GM19023 (cell line): ENCODE measurements around the gene ZFAND3.
"Not testable (repeated sequence)": the region's sequence is repeated elsewhere in the genome, so short reads cannot be mapped to it uniquely, and the experiment has no call there.

Experiments used
- ATAC-seq: cut with Tn5 transposase; IDR thresholded peaks from one replicate; pipeline ENCODE4 v1.9.1; 2021; ENCODE audit warnings: mild to moderate bottlenecking, moderate library complexity; ENCODE audit not compliant: unreplicated experiment

ZFAND3 gene

DNA sequence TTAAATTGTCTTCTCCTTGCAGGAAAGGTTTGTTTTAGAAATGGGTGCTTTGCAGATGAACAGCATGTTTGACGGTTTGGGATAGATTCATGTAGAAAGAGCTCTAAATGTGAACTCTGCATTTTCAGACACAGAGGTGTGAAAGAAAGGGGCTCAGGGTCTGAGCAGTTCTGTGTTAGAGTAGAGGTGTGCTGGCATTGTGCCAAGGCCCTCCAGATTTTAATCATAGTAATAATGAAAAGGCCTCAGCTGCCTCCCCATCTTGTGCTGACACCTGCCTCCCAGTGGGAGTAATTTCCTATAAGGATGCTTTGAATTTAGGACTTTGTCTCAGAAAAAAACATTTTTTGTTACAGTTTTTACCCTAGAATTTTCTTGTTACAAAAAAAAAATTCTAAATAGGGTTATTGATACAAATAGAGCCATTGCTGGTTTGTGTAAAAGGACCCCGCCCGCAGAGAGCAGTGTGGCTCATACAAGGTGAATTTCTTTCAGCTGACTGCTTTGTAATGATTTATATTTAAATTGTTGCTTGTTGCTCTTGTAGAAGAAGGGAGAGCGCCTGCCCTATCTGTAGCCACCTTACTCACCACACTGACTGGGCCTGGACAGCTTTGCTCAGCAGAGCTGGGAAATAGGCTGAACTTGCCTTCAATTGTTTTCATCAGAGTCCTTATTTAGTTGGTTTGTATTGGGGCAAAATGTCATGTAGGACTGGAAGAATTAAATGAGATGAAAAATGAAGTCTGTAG is 294.5 kb downstream of the ZFAND3 start:
- ATAC-seq: no peak

GRCh38 chr6:38114976-38115625 is 295.6 kb downstream of the ZFAND3 start:
- no peak for ATAC-seq

DNA sequence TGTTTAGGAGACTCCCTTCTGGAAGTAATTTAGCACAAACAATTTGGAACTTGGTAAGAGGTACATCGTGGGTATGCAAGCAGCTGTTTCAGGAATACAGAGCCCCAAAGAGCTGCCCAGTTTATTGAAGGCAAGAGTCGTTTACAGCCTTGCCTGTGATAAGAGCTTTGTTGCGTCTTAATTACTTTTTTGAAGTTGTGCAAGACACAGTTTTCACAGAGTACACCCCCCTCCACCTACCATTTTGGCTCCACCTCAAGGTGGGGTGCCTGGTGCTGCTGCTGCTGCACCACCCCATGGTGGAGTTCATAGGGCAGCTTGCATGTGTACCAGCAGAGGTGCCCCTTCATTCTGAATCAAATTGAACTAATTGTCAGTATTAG is 296.1 kb downstream of the ZFAND3 start:
- no peak for ATAC-seq

DNA sequence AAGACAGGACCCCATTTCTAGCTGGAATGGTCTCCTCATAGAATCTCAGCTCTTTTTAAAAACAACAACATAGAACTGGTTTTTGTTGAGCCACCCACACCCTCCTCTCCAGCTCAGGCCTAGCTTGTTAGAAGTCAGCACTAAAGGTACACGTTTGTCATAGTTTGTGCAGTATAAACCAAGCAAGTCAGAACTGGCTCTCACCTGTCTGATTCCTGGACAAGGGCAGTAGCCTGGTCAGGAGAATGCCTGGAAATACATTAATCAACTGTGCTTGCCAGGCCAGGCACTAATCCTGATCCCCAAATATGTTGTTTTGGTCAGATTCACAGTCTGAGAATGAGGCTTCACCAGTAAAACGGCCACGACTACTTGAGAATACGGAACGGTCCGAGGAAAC is 296.7 kb downstream of the ZFAND3 start:
- ATAC-seq: no peak

- no peak for ATAC-seq
Observed at GRCh38 chr6:38117281-38117680, 297.8 kb downstream of the ZFAND3 start.

DNA sequence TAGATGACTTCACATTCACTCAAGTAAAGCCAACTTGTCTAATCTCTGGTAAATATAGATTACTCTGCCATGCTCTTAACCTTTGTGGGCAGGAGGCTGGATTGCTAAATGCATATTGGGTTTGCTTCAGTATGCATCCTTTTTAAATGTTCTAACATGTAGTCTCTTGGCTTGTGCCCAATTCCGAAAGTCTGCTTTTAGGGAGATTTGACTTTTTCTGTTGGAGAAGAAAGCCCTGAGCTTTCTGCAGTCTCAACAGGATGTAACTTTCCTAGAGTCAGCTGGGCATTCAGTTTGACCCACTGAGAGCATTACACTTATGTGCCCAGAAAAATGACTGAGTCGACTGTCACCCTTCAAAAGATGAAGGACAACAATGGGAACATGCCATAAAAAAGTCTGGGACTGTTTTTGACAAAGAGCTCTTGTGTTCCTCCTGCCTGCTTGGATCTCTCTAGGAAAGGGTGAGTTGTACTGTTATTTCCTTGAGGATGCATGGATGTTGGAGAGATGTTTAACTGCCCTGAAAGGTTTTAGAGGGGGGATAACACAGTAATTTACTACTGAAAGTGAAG is 299.4 kb downstream of the ZFAND3 start:
- no peak for ATAC-seq

GRCh38 chr6:38119516-38119915 is 300.0 kb downstream of the ZFAND3 start:
- no peak for ATAC-seq

DNA sequence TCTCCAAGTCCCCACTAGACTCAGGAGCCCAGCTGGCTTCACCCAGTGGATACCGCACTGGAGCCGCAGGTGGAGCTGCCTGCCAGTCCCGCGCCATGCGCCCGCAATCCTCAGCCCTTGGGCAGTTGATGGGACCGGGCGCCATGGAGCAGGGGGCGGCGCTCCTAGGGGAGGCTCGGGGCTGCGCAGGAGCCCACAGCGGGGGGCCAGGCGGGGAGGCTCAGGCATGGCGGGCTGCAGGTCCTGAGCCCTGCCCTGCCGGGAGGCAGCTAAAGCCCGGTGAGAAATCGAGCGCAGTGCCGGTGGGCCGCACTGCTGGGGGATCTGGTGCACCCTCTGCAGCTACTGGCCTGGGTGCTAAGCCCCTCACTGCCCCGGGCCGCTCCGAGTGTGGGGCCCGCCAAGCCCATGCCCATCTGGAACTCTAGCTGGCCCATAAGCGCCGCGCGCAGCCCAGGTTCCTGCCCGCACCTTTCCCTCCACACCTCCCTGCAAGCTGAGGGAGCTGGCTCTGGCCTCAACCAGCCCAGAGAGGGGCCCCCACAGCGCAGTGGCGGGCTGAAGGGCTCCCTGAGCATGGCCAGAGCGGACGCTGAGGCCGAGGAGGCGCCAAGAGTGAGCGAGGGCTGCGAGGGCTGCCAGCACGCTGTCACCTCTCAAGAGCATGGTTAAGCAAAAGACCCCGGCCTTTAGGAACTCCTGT is 304.8 kb downstream of the ZFAND3 start:
- not testable (repeated sequence) for ATAC-seq

DNA sequence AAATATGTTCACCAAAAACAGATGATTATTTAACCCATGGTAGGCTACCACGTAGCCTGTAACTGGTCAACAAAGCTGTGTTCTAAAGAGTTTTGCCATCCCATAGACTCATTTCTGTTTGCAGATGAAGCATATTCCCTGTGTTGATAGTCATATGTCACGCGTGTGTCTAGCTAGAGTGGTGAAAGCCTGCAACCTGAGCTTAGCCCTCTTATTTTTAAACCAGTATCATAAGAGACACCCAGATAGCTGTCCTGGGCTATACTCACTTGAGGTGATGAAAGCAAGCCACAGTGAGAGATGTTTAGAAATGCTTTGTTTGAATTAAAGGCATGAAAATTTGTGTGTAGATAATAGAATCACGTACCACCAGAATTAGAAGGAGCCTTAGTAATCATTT is 307.8 kb downstream of the ZFAND3 start:
- ATAC-seq: no peak

- no peak for ATAC-seq
Observed at GRCh38 chr6:38131527-38131965, 312.0 kb downstream of the ZFAND3 start.

GRCh38 chr6:38133932-38134703 is 314.6 kb downstream of the ZFAND3 start:
- ATAC-seq: no peak

DNA sequence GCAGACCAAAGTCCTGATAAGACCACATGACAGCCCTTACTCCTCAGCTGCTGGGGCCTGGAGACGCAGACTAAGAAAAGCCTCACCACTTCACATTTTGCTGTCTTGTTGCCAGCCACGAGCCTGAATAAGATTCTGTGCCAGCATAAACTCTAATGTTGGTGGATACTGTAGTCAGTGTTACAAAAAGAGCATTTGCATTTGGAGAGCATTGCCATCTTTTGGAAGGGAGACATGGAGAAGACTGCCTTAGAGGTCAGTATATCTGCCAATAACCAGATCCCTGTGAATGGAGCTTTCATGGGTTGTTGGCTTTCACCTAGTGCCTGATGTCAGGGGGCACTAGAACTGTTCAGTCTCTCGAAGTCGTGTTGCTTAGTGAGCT is 315.2 kb downstream of the ZFAND3 start:
- ATAC-seq: no peak

DNA sequence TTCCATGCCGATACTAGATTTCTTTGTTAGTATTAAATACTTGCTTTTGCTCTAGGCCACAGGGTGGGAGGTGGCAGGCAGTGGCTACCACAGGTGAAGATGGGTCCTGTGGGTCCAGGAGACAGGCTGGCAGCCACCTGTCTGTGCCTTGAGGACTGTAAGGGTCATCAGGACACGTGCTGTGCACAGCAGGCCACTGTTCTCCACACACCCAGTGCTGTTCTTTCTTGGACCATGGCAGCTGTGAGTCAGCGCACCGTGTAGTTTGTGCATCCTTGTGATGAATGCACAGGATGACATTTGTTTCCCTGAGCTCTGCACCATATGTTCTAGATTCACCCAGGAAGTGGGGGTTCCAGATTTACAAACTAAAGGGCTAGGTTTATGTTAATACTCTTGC is 317.0 kb downstream of the ZFAND3 start:
- ATAC-seq: no peak

DNA sequence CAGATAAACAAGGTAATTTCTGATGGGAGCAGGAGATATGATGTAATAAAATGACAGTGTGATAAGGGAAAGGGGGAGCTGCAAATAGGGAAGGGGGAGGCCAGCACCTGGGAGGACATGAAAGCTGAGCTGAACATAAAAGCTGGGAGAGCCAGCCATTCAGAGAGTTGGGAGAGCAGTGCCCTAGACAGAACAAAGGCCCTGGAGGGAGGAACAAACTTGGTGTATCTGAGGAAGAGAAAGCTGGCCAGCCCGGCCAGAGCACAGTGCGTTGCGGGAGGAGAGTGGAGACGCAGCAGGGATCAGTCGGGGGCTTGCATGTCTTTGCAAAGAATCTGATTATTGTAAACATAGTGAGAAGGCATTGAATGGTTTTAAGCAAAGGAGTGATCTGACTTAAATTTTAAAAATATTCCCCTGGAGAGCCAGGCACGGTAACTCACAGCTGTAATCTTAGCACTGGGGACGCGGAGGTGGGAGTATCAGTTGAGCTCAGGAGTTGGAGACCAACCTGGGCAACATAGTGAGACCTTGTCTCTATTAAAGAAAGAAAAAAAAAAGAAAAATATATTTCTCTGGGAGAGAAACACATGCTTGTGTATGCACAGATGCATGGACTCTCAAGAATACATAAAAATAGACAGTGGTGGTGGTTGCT is 318.2 kb downstream of the ZFAND3 start:
- ATAC-seq: no peak

GRCh38 chr6:38138374-38138773 is 318.8 kb downstream of the ZFAND3 start:
- ATAC-seq: no peak

DNA sequence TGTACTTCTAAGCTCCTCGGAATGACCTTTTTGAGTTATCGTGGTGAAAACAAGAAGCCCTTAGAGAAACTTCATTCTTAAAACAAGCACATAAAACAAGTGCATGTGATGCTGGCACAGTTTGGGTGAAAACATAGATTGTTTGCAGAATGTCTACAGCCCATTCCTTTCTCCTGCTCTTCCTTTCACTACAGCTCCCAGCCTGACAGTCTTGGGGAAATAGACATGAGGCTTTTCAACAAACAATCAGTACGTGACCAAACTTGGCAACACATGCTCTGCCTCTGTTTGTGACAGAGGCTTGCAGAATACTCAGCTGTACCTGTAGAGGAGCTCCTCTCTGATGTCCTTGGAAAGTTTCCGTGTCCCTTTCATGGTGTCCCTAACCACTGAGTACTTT is 321.6 kb downstream of the ZFAND3 start:
- no peak for ATAC-seq

DNA sequence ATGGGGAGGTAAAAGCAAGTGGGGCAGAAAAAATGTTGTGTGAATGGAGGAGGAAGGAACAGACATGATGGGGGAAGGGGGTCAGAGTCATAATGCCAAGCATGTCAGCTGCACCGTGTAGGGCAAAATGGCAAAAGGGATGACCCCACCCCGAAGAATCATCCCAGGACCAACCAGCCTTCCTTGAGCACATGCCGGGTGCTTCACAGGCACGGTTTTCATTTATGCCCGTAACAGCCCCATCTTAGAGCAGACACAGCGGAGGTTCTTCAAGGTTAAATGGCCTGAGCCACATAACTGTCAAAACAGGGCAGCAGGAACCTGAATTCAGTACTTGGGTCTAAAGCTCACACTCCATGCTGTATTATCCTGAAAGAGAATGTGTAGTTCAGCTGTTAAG is 322.2 kb downstream of the ZFAND3 start:
- ATAC-seq: no peak

GRCh38 chr6:38142178-38142902 is 322.8 kb downstream of the ZFAND3 start:
- no peak for ATAC-seq

DNA sequence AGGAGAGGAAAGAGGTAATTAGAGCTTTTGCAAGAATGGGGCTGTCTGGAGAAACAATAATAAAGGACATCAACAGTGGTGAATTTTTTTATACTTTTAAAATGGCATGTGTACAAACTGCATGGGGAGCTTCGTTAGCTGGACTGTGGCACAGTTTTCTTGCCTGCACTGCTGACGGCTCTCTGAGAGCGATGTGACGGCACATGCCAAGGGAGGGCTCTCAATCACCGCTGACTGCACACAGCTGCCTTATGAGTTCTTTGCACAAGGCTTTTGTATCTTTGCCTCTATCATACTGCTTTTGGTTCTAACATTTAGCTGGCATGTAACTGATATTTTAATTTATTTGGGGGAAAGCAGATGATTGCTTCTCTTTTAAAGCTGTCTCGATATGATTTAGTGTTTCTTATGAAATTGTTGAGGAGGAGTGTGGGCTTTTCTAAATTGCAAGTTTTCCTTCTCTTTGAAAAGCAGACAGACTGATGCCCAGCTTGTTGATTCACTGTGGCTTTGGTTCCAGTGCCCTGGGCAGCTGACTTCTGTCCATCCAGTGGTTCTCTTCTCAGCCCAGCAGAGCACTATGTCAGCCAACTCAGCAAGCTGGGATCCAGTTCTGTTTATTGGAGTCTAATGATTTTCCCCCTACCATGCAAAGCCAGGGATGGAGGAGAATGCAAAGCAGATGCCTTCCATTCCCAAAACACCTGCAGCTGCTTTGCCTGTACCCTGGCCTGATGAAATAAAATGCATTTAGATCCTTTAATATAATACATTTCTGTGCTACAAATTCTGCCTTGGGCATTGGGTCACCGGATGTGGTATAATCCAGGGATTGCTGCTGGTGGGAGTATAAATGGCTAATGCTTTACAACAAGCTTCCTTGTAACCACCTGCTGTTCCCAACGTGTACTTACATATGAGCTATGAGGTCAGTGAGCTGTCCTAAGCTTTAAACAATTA is 323.9 kb downstream of the ZFAND3 start:
- ATAC-seq: no peak
